Coronary artery (tissue), 2 donors: ENCODE results near the gene KRT16.
A peak's percentile ranks its signal among the peaks of the same experiment; 100 is the strongest.

Experiments used
- DNase-seq: peaks from one replicate; pipeline ENCODE4 v3.0.0-alpha.2; 2017; ENCODE audit warnings: low spot score
- H3K27ac ChIP-seq, 2 donors: fragments of 200-600 bp; sonication (generic); one replicate each; pipeline ENCODE4 v1.5.1; 2016 to 2019
- H3K4me3 ChIP-seq: fragments of 200-600 bp; sonication (generic); 2 replicates; pipeline ENCODE4 v1.5.1; 2016; ENCODE audit warnings: mild to moderate bottlenecking, moderate library complexity
- TF ChIP-seq, protein P1 (sequence below): fragments of 200-600 bp; sonication (generic); IDR thresholded peaks from one replicate; pipeline ENCODE4 v1.5.1; 2019; ENCODE audit warnings: antibody characterized with exemption

KRT16 gene

DNA sequence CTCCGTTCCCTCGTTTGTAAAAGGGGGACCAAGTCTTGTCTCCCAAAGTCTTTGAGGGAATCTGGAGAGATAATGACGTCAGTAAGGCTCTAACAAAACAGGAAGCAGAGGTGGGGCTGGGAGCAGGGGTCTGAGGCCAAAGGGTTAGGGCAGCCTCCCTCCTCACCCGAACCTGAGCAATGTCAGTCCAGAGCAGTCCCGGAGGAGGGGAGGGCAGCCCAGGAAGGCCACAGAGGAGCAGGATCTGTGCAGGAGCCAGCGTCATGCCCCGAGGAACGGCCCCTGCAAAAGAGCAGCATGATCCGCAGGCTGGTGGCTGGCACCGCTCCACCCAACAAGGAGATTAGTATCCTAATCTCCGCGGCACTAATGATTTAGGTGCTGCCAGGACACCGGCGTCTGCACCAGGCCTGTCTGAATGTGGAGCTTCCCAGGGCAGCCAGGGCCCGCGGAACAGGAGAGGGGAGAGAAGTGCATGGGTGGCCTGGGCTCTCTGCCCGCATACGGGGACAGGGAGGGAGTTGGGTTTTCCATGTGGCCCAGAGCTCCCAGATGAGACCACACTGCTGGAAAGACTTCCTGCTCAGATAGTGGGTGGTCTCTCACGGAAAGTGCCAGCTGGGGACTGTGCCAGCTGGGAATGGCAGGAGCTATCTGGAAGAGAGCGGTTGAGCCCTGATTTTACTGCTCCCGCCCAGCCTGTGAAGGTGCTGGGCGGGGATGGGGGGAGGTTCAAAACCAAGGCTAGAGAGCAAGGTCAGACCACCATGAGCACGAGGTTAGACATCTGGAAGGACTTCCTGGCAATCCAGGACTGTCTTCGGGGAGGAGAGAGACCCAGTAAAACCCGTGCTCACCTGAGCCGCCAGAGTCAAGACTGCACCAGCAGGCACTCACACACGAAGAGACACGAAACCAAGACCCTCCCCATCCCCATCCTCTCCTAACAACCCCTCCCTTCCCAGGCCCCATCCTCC, 22.8 kb upstream of the KRT16 start:
- TF ChIP-seq, protein P1, sequence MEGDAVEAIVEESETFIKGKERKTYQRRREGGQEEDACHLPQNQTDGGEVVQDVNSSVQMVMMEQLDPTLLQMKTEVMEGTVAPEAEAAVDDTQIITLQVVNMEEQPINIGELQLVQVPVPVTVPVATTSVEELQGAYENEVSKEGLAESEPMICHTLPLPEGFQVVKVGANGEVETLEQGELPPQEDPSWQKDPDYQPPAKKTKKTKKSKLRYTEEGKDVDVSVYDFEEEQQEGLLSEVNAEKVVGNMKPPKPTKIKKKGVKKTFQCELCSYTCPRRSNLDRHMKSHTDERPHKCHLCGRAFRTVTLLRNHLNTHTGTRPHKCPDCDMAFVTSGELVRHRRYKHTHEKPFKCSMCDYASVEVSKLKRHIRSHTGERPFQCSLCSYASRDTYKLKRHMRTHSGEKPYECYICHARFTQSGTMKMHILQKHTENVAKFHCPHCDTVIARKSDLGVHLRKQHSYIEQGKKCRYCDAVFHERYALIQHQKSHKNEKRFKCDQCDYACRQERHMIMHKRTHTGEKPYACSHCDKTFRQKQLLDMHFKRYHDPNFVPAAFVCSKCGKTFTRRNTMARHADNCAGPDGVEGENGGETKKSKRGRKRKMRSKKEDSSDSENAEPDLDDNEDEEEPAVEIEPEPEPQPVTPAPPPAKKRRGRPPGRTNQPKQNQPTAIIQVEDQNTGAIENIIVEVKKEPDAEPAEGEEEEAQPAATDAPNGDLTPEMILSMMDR, result no peak
- Histone ChIP-seq H3K27ac (no peak overlapping the region), H3K4me3 (peak overlapping the region; percentile 58)
- DNase-seq, result no peak

GRCh38 chr17:41634639-41635038, 22.1 kb upstream of the KRT16 start:
- TF ChIP-seq, protein P1, result no peak
- Histone ChIP-seq H3K4me3 (no peak overlapping the region), H3K27ac (no peak overlapping the region)
- no peak for DNase-seq

GRCh38 chr17:41633556-41634199, 21.1 kb upstream of the KRT16 start:
- TF ChIP-seq, protein P1, result no peak
- no peak for DNase-seq
- H3K27ac ChIP-seq, result no peak overlapping the region
- no peak overlapping the region for H3K4me3 ChIP-seq

DNA sequence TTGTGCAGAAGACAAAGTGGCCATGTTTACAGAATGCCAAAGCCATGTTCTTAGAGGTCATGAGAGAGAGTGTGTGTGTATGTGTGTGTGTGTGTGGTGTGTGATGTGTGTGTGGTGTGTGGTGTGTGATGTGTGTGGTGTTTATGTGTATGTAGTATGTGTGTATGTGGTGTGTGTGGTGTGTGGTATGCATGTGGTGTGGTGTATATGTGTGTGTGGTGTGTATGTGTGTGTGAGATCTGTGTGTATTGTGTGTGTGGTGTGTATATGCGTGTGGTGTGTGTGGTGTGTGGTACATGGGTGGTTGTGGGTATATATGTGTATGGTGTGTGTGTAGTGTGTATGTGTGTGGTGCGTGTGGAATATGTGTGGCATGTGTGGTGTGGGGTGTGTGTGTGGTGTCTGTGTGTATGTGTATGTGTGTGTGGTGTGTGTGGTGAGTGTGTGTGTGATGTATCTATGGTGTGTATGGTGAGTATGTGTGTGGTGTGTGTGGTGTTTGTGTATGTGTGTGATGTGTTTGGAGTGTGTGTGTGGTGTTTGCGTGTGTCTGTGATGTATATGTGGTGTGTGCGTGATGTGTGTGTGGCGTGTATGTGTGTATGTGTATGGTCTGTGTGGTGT, 20.0 kb upstream of the KRT16 start:
- no peak for DNase-seq
- TF ChIP-seq, protein P1, result no peak
- H3K27ac ChIP-seq, result no peak overlapping the region

DNA sequence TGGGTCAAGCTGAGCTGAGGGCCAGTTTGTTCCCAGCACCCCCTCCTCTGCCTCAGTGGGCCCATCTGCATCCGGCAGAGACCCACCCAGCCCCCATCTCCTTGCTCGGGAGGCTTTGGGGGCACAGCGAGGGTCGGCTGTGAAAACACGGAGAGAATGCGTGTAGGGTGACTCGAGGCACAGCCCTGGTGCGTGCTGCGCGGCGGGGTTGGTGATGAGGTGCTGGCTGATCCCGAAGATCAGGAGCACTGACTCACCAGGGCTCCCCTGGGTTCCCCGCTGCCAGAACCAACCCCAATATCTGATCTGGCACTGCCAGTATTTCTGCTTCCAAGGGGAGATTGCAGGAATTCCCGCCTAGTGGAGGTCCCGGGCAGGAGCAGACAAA, 19.3 kb upstream of the KRT16 start:
- Histone ChIP-seq H3K4me3 (no peak overlapping the region), H3K27ac (no peak overlapping the region)
- TF ChIP-seq, protein P1, result no peak
- no peak for DNase-seq

More for the DNA sequence above, 20.0 kb upstream of the KRT16 start:
- H3K4me3 ChIP-seq, result no peak overlapping the region

DNA sequence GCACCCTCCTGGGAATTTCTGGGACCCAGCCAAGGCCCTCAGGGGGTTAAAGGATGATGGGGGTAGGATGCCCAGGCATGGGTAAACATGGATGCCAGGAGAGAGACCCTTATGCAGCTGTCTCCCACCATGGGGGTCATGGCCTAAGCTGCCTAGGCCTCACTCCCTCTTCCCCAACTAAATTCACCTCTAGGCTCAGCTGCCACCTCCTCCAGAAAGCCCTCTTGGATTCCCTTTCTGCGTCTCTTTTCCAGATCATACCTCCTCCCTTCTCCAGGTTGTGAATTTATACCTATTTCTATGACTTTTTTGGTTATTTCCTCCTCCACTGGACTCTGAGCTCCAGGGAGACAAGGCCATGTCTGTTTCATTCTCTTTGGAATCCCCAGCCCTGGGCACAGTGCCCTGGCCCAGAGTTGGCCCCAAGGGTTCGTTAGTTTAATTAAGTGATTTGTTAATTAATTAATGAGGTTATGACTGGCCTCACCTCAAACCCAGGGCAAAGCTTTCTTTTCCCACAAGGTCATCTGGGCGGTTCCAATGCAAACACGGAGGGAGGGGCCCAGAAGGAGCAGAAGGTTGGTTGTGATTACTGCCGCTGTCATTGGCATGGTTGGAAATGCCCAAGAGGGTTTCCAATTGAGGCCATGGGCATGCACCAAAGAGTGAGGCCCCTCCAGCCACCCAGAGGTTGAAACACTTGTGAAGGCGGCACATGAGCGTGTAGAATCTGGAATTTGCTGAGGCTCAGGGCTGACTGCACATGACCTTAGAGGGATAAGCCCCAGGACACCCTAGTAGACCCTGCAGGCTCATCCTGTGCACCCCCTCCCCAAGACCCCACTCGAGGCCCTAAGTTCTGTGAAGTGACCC, 18.7 kb upstream of the KRT16 start:
- no peak for DNase-seq
- H3K4me3 ChIP-seq, result no peak overlapping the region
- no peak overlapping the region for H3K27ac ChIP-seq
- TF ChIP-seq, protein P1, result no peak
